SW480 (cell line): ENCODE measurements around the gene ANKRD52.
"Not testable (repeated sequence)": the region's sequence is repeated elsewhere in the genome, so short reads cannot be mapped to it uniquely, and the experiment has no call there.

ENCODE experiments used
- DNase-seq: peaks from one replicate; pipeline ENCODE4 v3.0.0-alpha.2; 2016; ENCODE audit warnings: low spot score

ANKRD52 gene

DNA sequence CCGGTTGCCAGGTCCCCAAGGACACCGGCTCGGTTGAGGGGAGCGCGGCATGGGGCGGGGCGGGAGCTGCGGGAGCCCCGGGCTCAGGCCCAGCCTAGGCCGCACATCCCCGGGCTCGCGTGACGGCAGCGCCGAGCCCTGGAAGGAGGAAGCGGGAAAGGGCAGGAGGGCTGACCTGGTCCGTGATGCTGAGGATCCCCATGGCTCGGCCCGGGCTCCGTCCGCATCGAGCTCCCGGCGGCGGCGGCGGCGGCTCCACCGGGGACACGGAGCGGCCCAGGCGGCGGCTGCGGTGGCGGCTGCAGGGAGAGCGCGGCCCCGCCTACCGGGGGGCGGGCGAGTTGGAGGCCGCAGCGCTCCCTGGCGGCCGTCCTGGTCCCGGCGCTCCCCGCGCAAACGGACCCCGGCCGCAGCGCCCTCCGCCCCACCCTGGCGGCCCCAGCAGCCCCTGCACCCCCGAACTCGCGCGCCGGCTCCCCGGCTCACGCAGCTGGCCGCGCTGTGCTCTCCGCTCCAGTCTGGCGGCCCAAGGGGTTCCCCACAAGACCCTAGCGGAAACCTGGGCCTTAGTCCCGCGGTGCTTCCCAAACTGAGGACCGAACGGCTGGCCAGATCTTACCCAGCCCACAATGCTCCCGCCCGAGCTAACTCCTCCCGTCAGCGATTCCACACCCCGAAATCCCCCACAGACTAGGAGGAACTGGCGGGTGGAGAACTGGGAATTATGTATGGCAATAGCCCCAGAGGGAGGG, at the start of gene ANKRD52:
ANKRD52 (minus strand) TSS at position 317 of the 752 bp plus-strand sequence; CDS start at position 202, 115 bp downstream.
- DNase-seq: peak; percentile 72

- DNase-seq: no peak
Observed at GRCh38 chr12:56307221-56307965, 49.2 kb upstream of the ANKRD52 start.

- DNase-seq: no peak
Observed at GRCh38 chr12:56304872-56305590, 46.8 kb upstream of the ANKRD52 start.

GRCh38 chr12:56304276-56304675, 46.1 kb upstream of the ANKRD52 start:
- DNase-seq: no peak

DNA sequence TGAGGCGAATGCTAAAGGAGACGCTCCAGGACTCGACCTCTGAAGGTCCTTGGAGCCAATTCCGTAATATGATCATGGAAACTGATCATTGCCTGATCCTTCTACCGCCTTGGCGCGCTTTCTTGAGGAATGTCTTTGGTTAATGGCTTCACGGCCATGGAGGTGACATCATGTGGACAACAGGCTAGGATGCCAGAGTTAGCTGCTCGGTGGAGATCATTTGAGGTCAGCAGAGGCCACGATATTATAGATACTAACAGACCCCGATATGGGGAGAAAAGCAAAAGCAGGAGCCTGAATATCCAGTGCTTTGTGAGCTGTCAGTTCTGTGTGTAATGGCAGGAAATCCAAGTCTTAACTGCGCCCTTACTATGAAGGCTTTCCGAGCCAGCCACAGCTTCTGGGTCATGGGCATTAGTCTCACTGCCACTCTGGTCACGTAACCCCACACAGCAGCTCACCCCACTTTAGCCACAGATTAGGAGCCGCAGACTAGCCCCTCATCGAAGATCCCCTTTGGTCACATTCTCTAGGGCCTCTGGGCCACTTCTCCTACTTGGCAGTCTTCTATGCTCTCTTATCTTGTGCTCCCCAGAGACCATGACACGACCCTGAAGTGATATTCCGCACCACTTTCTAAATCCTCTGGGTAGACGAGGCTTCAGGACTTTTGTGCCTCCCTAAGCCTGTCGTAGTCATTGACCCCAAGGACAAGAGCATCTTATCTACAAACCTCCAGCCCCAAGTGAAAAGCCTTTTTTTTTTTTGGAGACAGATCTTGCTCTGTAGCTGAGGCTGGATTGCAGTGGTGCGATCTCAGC, 42.7 kb upstream of the ANKRD52 start:
- no peak for DNase-seq

- DNase-seq: peak; percentile 99
Observed at GRCh38 chr12:56299853-56300643, 41.9 kb upstream of the ANKRD52 start, which contains the start of gene CS. CS (minus strand) TSS chr12:56300330; CDS start chr12:56300201, 129 bp downstream.

DNA sequence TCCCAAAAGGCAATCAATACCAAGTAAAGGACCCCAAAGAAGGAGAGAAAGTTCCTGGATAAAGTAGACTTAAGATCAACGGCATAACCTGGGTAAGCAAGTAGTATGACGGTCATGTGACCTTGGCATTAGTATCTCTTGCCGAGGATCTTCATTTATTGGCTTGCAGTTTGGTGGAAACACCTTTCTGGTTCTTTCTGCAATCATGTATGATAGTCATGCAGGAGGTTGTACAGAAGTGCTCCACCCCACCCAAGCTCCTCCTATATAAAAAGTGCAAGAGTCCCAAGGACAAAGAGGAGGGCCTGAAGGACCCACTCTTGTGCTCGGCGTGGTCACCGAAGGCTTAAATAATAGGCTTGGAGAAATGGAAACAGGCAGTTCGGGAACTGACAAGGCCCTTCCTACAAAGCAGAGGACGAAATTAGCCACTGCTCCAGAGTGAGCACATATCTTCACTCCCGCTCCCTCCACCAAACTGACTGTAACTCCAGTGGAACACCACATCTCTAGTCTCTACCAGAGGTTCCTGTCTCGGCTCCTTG, 41.2 kb upstream of the ANKRD52 start:
- peak; percentile 33 for DNase-seq

- no peak for DNase-seq
Observed at GRCh38 chr12:56298828-56299227, 40.6 kb upstream of the ANKRD52 start.

DNA sequence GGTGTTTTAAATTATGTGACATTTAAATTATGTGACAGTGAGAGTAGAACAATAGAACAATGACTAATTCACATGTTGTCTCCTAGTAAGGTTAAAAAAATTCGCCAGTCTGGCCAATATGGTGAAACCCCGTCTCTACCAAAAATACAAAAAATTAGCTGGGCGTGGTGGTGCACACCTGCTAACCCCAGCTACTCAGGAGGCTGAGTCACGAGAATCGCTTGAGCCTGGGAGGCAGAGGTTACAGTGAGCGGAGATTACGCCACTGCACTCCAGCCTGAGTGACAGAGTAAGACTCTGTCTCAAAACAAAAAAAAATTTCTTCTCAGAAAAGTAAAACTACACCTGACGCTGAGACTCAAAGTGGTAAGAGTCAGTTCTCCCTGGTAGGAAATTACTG, 39.2 kb upstream of the ANKRD52 start:
- DNase-seq: no peak

- DNase-seq: no peak
Observed at GRCh38 chr12:56296295-56296694, 38.1 kb upstream of the ANKRD52 start.

GRCh38 chr12:56293795-56294194, 35.6 kb upstream of the ANKRD52 start:
- DNase-seq: no peak

- no peak for DNase-seq
Observed at GRCh38 chr12:56288705-56289387, 30.7 kb upstream of the ANKRD52 start.

DNA sequence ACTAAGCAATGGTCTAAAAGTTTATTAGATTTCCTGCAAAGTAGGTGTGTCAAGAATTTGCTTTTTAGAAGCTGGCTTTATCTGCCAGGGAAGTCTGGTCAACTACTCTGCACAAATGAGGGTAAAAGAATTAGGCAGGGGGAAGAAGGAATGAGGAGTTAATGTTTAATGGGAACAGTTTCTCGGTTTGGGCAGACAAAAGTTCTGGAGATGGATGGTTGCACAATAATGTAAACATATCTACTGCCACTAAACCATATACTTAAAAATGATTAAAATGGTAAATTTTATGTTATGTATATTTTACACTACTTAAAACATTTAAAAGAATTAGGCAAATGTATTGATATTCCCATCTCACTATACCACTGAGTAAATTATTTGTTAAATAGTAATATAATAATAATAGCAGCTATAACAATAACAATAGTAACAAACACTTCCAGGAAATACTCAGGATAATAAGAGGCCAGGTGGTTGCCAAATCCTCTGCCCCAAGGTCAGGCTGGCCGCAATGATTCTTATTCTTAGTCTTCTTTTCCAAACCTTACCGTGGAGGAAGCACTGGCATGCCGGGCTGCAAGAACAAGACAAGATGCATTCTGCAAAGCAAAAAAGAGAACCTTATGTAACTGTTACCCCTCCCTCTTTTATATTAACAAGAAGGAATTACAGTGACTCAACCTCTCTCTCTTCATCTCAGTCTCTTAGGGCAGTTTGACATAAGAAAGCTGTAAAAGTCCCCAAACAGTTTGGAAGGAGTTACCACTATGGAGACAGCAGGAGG, 28.1 kb upstream of the ANKRD52 start:
- DNase-seq: no peak

GRCh38 chr12:56284263-56284662, 26.1 kb upstream of the ANKRD52 start:
- DNase-seq: not testable (repeated sequence)

- no peak for DNase-seq
Observed at GRCh38 chr12:56282579-56282978, 24.4 kb upstream of the ANKRD52 start.

GRCh38 chr12:56282030-56282429, 23.8 kb upstream of the ANKRD52 start:
- no peak for DNase-seq

DNA sequence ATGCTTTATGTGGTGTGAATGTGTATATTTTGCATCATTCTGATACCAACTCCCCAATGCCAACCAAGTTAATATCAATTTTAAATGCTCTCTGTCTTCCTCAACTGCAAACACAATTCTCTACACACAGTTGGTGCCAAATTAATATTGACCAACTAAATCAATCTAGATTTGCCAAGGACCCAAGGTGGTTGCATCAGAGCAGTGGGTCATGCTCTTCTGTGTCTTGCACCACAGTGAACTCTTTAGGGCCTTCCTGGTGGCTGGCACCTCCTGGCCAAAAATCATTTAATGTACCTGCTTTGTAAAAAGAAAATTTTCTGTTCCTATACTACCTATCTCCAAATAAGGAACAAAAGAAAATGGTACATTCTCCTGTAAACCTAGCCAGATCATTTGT, 22.7 kb upstream of the ANKRD52 start:
- no peak for DNase-seq

GRCh38 chr12:56278905-56279304, 20.7 kb upstream of the ANKRD52 start:
- DNase-seq: no peak

GRCh38 chr12:56274299-56274698, 16.1 kb upstream of the ANKRD52 start:
- no peak for DNase-seq
